ENCODE data around the gene SPOCK2. TPM values are rescaled to one million over a fixed set of nuclear protein-coding genes. Genes with fewer than 3 reads are reported as not detected.

The SPOCK2 gene
- total and polyA plus RNA-seq, 2 of the 13 experiments (the other 11 are each of a cell fraction or from before 2014, with no cell fraction given), result 8.6 to 30.6 TPM

DNA sequence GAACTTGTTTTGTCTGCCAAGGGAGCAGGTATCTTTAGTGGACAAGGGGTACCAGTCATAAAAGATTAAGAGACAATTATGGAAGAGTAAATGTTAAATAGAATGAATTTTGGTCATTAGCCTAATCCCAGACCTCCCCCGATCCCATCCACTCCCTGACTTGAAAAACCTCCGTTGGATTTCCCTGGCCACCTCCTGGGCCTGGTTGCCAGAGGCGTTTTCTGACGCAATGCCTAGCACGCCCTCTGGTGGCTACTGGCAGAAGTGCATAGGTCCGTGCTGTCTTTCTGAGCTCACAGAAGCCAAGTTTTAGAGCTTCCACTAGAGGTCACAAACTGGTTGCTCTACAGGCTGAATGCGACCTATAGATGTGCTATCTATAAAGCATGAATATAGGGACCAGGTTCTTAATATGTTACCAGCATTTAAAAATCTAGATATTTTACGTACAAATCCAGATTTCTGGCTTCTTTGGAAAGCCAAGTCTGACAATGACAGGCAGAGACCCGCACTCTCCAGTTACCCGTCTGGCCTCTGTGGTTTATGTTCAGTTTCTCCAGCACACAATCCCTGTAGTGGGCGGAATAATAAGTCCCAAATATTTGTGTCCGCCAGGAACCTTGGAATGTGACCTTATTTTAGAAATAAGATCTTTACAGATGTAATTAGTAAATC lies 39.8 kb downstream of the SPOCK2 start (continued):
- peak; percentile 85 for TF ChIP-seq ZBTB33 (CRISPR knock-in tag; IDR thresholded peaks at IDR 0.05)
- TF ChIP-seq, protein P1, sequence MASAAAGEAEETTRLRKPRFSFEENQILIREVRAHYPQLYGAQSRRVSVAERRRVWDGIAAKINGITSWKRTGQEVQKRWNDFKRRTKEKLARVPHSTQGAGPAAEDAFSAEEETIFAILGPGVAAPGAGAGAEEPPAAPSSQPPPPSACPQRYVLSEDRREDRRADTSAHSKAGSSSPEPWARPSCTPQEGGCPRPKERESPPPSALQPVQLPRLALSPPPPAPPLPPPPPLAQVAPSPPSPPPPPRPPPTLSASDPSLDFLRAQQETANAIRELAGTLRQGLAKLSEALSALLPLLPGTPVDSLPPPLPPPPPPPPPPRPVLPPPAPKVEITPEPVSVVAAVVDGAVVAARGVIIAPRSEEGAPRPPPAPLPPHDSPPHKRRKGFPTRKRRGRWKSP (CRISPR knock-in tag; IDR thresholded peaks at IDR 0.05), result no peak
- no peak for TF ChIP-seq ZNF720 (CRISPR knock-in tag; IDR thresholded peaks at IDR 0.05)
- TF ChIP-seq NFIB (CRISPR knock-in tag; IDR thresholded peaks at IDR 0.05; ENCODE audit: borderline replicate concordance), result no peak
- no peak for TF ChIP-seq E2F5 (CRISPR knock-in tag; conservative IDR thresholded peaks at IDR 0.05)
- no peak for TF ChIP-seq REL (CRISPR knock-in tag; conservative IDR thresholded peaks at IDR 0.05)
- TF ChIP-seq NKX3-1 (CRISPR knock-in tag; IDR thresholded peaks at IDR 0.05), result no peak
- no peak for TF ChIP-seq FOXO4 (CRISPR knock-in tag; conservative IDR thresholded peaks at IDR 0.05)
- TF ChIP-seq ZNF33A (CRISPR knock-in tag; IDR thresholded peaks at IDR 0.05; ENCODE audit: borderline replicate concordance), result no peak
- no peak for TF ChIP-seq HOXA9 (CRISPR knock-in tag; IDR thresholded peaks at IDR 0.05; ENCODE audit: borderline replicate concordance)
- no peak for TF ChIP-seq CBX1 (IDR thresholded peaks at IDR 0.05; ENCODE audit: low read depth)
- TF ChIP-seq EZH2 (conservative IDR thresholded peaks at IDR 0.05; ENCODE audit: low read depth, low read length), result no peak
- TF ChIP-seq SAFB2 (CRISPR knock-in tag; IDR thresholded peaks at IDR 0.05; ENCODE audit: borderline replicate concordance, low read depth), result no peak
- TF ChIP-seq ZSCAN29 (CRISPR knock-in tag; conservative IDR thresholded peaks at IDR 0.05), result no peak
- no peak for TF ChIP-seq KLF13 (CRISPR knock-in tag; IDR thresholded peaks at IDR 0.05)
- no peak for TF ChIP-seq ATAD3A (CRISPR knock-in tag; IDR thresholded peaks at IDR 0.05)
- TF ChIP-seq MTF1 (CRISPR knock-in tag; IDR thresholded peaks at IDR 0.05), result no peak
- no peak for TF ChIP-seq KDM5A (IDR thresholded peaks at IDR 0.05; ENCODE audit: borderline replicate concordance, low read length)
- peak; percentile 38; the same call in 1 of the 2 replicates for TF ChIP-seq TFDP1 (CRISPR knock-in tag; IDR thresholded peaks at IDR 0.05; ENCODE audit: borderline replicate concordance)
- TF ChIP-seq ZMYM4 (CRISPR knock-in tag; IDR thresholded peaks at IDR 0.05), result 0 out of 2 replicates have a peak, but pooled peaks have one; percentile 42
- peak; percentile 54 for TF ChIP-seq PATZ1 (CRISPR knock-in tag; IDR thresholded peaks at IDR 0.05)
- TF ChIP-seq POLR2AphosphoS2 (IDR thresholded peaks at IDR 0.05; ENCODE audit: low read depth, low read length), result no peak

Data from HepG2 (cell line).